Raji (cell line): Measurements from ENCODE around the gene TMEM161B.

Source experiments
- POLR2A ChIP-seq: IDR thresholded peaks from 2 replicates; pipeline ENCODE4 v1.6.1; 2011; ENCODE audit warnings: low read depth, low read length, control low read depth; ENCODE audit not compliant: insufficient read depth

Gene TMEM161B

DNA sequence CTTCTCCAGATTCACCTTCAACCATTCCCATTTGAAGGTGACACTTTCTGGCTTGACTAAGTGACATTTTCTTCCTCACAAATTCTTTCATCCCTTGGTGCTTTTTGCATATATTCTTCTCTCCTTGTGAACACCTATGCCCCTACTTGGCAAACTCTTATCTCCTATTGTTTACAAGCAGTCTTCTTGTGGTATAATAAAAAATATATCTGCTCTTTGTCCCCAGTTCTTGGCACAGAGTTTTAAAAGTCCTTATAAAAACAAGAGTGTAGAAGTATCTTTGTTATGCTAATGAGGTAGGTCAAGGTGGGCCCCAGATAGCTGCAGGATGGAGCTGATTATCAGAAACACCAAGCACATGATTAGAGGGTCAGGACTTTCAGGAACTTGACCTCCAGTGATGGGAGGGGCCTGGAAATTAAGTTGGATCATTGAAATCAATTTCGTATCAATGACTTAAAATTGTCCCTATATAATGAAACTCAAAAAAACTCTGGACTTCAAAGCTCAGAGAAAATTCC, 38.0 kb downstream of the TMEM161B start:
- TF ChIP-seq POLR2A, result no peak

DNA sequence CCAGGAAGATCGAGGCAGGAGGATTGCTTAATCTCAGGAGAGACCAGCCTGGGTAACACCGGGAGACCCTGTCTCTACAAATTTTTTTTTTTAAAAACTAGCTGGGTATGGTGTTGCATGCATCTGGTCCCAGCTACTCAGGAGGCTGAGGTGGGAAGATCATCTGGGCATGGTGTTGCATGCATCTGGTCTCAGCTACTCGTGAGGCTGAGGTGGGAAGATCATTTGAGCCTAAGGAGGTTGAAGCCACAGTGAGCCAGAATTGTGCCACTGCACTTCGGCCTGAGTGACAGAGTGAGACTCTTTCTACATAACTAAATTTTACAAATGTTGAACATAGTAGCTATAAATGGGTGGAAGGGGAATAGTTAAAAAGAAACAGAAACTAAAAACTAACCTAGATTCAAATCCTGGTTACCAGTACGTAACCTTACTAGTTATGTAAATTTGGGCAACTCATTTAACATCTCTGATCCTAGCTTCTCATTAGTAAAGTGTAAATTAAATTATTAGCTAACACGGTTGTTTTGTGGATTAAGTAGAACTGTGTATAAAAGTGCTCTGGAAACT, 41.7 kb downstream of the TMEM161B start:
- no peak for TF ChIP-seq POLR2A

DNA sequence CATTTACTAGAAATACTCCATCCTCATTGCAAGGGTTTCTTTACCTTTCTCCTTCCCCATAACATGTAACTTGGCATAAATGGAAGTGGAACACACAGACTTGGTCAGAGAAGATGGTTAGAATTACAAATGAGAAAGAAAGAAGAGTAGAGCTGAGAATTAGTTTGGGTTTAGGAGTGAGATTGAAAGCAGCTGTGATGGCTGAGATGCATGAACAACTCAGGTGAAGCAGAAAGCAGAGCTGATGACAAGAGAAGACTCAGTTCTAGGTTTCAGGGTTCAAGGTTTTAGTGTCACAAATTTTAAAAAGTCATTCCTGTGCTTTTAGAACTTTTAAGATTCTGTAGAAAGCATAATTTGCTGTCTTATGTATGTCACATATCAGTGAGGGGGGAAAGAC, 54.0 kb downstream of the TMEM161B start:
- no peak for TF ChIP-seq POLR2A

DNA sequence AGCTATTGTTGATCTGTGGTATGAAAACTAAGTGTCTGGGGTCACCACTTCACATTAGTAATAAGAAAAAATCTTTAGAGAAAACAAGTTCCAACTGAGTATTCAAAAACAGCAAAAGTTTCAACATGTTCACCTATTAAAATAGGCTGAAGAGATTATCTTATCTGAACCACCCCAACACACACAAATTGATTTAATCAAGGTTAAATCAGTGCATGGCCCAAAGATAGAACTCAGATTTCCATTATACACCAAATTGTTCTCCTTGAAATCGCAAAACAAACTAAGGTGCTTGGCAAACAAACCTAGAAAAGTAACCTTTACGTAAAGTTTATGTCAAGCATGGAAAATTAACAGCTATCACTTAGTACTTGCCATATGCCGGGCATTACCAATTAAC, 61.1 kb downstream of the TMEM161B start:
- no peak for TF ChIP-seq POLR2A

DNA sequence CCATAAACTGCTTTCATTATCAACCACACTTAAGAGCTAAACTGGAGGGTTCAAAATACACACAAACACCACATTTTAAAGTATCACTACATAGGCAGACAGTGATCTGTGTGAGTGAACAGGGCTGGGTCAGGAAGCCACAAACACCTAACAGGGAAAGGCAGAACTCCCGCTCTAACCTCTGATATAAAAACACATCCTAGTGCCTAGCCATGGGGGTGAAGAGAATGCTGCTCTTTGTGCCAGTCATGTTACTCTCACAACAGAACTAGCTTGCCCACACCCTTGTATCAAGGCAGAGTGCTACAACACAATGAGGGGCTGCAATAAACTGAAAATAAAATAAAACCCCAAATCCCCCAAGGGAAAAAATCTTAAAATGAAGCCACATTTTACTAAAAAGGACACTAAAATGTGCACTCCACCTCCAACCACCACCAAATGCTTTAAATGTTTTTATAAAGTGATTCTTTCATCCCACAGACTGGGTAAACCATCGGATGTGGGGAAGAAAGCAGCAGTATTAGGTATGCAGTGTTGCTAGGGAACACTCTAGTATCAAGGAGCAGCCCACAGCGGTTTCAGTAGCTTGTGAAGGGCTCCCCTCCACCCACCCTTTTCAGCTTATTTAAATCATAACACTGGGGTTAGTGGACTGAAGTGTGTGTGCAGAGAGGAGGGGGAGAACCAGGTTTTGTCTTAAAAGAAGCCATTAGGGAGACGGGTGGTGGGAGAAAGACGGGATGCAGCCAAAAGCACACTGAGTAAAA, 64.5 kb downstream of the TMEM161B start:
- no peak for TF ChIP-seq POLR2A

DNA sequence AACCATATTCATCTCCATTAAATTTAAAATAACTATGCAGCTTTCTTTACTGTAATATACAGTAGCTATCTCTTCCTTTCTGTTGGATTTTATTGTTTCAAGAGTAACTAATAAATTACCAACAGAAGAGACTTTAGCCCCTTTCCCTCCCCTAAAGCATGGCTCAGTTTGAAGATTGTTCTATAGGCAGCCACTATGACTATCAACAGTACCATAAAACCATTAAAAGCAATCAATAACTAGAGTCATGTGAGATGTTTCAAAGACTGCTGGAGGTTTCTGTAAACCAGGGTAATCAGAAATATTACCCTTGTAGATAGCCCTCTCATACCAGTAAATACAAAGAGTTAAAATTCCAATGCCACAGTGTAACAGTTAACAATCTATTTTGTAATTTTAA, 73.0 kb downstream of the TMEM161B start:
- no peak for TF ChIP-seq POLR2A

DNA sequence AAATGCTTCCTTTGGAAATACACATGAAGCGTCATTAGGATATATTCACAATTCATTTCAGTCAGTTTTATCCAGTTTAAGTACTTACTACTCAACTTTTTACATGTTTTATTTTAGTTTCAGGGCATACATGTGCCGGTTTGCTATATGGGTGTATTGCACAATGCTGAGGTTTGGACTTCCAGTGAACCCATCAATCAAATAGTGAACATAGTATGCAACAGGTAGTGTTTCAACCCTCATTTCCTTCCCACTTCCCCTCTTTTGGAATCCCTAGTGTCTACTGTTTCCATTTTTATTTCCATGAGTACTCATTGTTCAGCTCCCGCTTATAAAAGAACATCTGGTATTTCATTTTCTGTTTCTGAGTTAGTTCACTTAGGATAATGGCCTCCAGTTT, 74.7 kb downstream of the TMEM161B start:
- no peak for TF ChIP-seq POLR2A

DNA sequence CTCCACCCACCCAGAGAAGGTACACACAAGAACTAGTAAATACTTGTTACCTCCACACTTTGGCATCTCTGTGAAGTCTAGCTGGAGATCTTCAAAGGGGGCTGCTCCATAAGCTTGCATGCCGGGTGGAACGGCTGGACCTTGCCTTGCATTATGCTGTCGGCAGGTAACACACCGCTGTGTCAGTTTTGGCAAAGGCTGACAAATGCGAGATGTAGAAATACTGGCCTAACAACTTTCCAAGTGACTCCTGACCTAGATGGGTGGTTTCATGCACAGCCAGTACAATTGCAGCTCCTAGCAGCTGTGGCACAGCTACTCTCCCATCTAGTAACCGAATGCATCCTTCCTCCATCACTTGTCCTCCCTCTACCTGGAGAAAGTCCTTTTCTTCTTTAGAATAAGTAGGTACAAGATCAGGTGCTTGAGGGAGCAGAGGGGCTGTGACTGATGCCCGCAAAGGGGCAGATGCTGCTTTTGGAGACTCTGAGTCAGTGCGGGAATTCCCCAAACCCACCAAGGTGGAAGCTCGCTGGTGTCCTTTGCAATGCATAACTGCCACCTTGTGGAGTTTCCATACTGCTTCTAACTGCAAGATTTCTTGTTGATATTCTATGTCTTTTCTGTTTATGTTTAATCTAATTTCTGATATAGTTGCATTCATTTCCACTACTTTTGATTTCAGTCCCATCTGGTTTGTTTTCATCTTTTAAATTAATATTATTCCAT, 78.4 kb downstream of the TMEM161B start:
- TF ChIP-seq POLR2A, result no peak

DNA sequence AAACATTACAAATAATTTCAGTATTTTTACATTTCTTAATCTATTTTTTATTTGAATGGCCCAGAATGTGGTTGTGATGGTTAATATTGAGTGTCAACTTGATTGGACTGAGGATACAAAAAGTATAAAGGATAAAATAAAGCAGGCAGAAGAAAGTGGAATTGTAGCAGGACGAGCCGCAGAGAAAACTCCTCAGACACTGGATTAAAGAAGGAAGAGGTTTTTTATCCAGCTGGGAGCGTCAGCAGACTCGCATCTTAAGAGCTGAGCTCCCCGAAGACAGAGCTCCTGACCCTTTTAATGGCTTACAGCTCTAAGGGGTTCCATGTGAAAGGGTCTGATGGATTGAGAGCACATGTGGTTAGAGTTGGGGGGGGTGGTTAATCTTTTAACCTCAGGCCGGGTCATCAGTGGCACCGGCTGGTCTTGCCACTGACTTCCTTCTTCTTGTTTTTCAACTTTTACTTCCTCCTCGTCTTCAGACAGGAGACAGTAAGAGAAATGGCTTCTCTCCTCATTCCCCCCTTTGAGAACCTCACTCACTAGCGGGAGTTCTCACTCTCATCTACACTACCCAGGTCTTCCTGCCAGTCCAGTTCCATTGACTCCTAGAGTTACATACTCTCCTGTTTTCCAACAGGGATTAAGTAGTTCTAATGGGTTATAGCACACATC, 80.0 kb downstream of the TMEM161B start:
- TF ChIP-seq POLR2A, result no peak

DNA sequence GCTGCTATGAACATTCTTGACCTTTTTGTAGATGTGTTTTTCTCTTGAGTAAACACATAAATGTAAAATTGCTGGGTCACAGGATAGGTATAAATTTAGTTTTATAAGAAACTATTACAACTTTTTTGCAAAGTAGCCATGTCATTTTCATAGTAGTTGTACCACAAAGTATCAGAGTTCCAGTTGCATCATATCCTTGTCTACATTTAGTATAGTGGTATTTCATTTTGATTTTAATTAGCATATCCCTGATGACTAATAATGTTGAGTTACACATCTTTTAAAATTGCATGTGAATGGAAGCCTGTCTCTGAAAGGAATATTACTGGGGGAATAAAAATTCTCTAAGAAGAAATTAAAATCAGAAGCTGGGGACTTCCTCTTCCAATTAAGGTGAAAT, 85.4 kb downstream of the TMEM161B start:
- no peak for TF ChIP-seq POLR2A

DNA sequence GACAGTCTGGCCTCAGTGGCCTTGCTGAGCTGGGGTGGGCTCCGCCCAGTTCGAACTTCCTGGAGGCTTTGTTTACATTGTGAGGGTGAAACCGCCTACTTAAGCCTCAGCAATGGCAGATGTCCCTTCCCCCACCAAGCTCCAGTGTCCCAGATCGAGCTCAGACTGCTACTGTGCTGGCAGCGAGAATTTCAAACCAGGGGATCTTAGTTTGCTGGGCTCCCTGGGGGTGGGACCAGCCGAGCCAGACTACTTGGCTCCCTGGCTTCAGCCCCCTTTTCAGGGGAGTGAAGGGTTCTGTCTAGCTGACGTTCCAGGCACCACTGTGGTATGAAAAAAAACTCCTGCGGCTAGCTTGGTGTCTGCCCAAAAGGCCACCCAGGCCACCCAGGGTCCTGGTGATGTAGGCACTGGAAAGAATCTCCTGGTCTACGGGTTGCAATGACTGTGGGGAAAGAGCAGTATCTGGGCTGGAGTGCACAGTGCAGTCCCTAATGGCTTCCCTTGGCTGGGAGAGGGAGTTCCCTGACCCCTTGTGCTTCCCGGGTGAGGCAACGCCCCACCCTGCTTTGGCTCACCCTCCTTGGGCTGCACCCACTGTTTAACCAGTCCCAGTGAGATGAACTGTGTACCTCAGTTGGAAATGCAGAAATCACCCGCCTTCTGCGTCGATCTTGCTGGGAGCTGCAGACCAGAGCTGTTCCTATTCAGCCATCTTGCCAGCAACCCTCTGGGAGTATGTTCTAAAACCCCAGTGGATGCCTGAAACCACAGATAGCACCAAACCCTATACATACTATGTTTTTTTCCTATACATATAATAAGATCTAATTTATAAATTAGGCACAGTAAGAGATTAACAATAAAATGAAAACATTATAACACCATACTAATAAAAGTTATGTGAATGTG, 95.5 kb downstream of the TMEM161B start:
- no peak for TF ChIP-seq POLR2A

DNA sequence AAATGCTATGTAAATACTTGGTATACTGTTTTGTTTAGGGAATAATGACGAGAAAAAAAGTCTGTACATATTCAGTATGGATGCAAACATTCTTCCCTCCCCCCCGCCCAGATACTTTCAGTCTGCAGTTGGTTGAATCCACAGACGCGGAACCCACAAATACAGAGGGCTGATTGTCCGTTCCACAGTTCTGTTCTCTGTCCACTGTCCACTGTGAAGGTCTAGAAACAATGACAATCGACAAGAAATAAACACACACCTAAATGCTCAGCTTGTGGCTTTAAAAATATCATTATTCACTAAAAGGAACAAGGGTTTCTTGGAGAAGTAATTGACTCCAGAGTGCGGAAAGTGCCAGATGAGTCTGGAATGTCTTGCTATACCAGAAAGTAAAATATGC, 109.1 kb downstream of the TMEM161B start:
- no peak for TF ChIP-seq POLR2A

DNA sequence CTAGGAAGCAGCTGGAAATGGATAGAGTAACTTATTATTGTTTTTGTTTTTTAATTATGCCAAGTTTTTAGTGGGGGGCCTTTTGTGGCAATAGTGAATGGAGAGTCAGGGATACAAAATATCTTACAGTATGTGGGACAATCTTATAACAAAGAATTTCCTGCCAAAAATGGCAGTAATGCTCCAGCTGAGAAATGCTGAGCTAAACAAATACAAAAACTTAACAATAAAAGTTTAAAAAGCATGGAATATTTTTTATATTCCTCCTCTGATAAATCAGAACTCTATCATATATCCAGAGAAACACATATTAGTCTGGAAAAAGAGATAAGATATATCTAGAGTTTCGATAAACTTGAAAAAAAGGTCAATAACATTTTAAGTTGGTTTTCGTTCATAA, 110.6 kb downstream of the TMEM161B start:
- no peak for TF ChIP-seq POLR2A

DNA sequence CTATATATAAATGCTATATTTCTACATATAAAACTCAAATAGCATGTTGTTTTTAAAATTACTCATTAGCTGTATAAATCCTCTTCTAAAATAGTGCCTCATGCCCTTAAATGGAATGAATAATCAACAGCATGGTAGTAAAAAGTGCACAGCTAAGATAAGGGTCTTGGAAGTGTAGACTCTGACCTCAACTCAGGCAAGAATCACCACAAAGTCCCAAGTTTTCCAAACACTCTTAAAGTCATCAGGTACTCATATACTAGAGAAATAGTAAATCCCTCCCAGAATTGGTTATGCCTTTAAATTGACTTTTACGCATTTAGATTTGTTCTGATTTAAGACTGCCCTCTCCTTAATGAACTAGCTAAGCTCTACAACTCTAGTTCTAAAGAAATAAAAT, 113.8 kb downstream of the TMEM161B start:
- TF ChIP-seq POLR2A, result no peak
